PC-3 (cell line): Measurements from ENCODE around the gene CMTM1. TPM values are rescaled to one million over a fixed set of nuclear protein-coding genes. Genes with fewer than 3 reads are reported as not detected.

Experiments used
- ATAC-seq: fragments of 200-7000 bp; cut with Tn5 transposase; 2 replicates; pipeline ENCODE4 v1.9.1; 2020; ENCODE audit warnings: mild to moderate bottlenecking, moderate library complexity
- BruUV-seq: library from RNA; stranded (reverse); fragments of 400-500 nt; replicated peaks from 2 replicates; lab custom pipeline; 2021; lab: Mats Ljungman, UMichigan
- CTCF ChIA-PET: fragments of 300-600 bp; sonication (Branson Sonifier 250); formaldehyde crosslinking; loops from one replicate; lab custom pipeline; 2022; ENCODE audit warnings: antibody characterized with exemption; lab: Charles Lee
- POLR2A ChIA-PET: fragments of 300-600 bp; sonication (Branson Sonifier 250); formaldehyde crosslinking; loops from one replicate; lab custom pipeline; 2022; ENCODE audit warnings: antibody characterized with exemption; ENCODE audit not compliant: unreplicated experiment; lab: Charles Lee
- DNase-seq: peaks from one replicate; pipeline ENCODE4 v3.0.0-alpha.2; 2015
- H2AFZ ChIP-seq: fragments of 300-600 bp; sonication (generic); 2 replicates; pipeline ENCODE4 v1.6.0; 2016; ENCODE audit warnings: antibody characterized with exemption, low read length
- H3F3A ChIP-seq: fragments of 300-600 bp; sonication (generic); one replicate; pipeline ENCODE4 v1.6.0; 2017; ENCODE audit warnings: antibody characterized with exemption, low read length, control low read depth, mild to moderate bottlenecking; ENCODE audit not compliant: unreplicated experiment
- H3K27ac ChIP-seq: fragments of 300-600 bp; sonication (generic); 2 replicates; pipeline ENCODE4 v1.5.1; 2016; ENCODE audit warnings: mild to moderate bottlenecking, low read length
- H3K27me3 ChIP-seq: fragments of 300-600 bp; sonication (generic); 2 replicates; pipeline ENCODE4 v1.6.1; 2016; ENCODE audit warnings: low read length, mixed read lengths
- H3K36me3 ChIP-seq: fragments of 300-600 bp; sonication (generic); 2 replicates; pipeline ENCODE4 v1.6.1; 2016; ENCODE audit warnings: low read depth, mixed run types, low read length, mixed read lengths
- H3K4me1 ChIP-seq: fragments of 300-600 bp; sonication (generic); 2 replicates; pipeline ENCODE4 v1.5.1; 2016; ENCODE audit warnings: low read length; ENCODE audit not compliant: insufficient read depth
- H3K4me2 ChIP-seq: fragments of 300-600 bp; sonication (generic); 2 replicates; pipeline ENCODE4 v1.6.0; 2016; ENCODE audit warnings: low read length
- H3K4me3 ChIP-seq: fragments of 300-600 bp; sonication (generic); 2 replicates; pipeline ENCODE4 v1.5.1; 2016; ENCODE audit warnings: mild to moderate bottlenecking, low read length, mixed read lengths
- H3K79me2 ChIP-seq: fragments of 300-600 bp; sonication (generic); 2 replicates; pipeline ENCODE4 v1.6.1; 2017; ENCODE audit warnings: low read length, mixed read lengths
- H3K9ac ChIP-seq: fragments of 300-600 bp; sonication (generic); 2 replicates; pipeline ENCODE4 v1.6.0; 2016; ENCODE audit warnings: mild to moderate bottlenecking, low read length
- H3K9me2 ChIP-seq: fragments of 300-600 bp; sonication (generic); replicated peaks from 2 replicates; pipeline ENCODE4 v1.6.1; 2016; ENCODE audit warnings: mixed run types, low read length, mixed read lengths
- H3K9me3 ChIP-seq: fragments of 300-600 bp; sonication (generic); 2 replicates; pipeline ENCODE4 v1.6.1; 2016; ENCODE audit warnings: low read length, mixed read lengths
- H4K20me1 ChIP-seq: fragments of 300-600 bp; sonication (generic); 2 replicates; pipeline ENCODE4 v1.6.1; 2016; ENCODE audit warnings: low read length, mixed read lengths
- EZH2 ChIP-seq: fragments of 300-600 bp; sonication (generic); IDR thresholded peaks from one replicate; pipeline ENCODE4 v1.6.1; 2017; ENCODE audit warnings: antibody characterized with exemption, mild to moderate bottlenecking, low read length; ENCODE audit not compliant: unreplicated experiment
- EZH2phosphoT487 ChIP-seq: fragments of 300-600 bp; sonication (generic); IDR thresholded peaks from 2 replicates; pipeline ENCODE4 v1.6.1; 2018; ENCODE audit warnings: mild to moderate bottlenecking, antibody characterized with exemption, low read length, borderline replicate concordance
- intact Hi-C: fragments of 100-400 bp; cut with micrococcal nuclease; formaldehyde crosslinking; loops from 2 replicates; pipeline ENCODE4 v1.9.0; 2023
- total RNA-seq: library from RNA; depleted of rRNA; stranded (reverse); fragments of >200 nt; gene quantifications from 2 replicates; pipeline ENCODE4 v1.2.3, GENCODE V29; 2014
- TF ChIP-seq, protein P1 (sequence below): fragments of 300-600 bp; sonication (generic); conservative IDR thresholded peaks from 2 replicates; pipeline ENCODE4 v1.5.1; 2017; ENCODE audit warnings: antibody characterized with exemption, low read depth, mild to moderate bottlenecking, low read length

CMTM1 gene
- total RNA-seq, 1 experiment from 2014 or later = 1.4 TPM

DNA sequence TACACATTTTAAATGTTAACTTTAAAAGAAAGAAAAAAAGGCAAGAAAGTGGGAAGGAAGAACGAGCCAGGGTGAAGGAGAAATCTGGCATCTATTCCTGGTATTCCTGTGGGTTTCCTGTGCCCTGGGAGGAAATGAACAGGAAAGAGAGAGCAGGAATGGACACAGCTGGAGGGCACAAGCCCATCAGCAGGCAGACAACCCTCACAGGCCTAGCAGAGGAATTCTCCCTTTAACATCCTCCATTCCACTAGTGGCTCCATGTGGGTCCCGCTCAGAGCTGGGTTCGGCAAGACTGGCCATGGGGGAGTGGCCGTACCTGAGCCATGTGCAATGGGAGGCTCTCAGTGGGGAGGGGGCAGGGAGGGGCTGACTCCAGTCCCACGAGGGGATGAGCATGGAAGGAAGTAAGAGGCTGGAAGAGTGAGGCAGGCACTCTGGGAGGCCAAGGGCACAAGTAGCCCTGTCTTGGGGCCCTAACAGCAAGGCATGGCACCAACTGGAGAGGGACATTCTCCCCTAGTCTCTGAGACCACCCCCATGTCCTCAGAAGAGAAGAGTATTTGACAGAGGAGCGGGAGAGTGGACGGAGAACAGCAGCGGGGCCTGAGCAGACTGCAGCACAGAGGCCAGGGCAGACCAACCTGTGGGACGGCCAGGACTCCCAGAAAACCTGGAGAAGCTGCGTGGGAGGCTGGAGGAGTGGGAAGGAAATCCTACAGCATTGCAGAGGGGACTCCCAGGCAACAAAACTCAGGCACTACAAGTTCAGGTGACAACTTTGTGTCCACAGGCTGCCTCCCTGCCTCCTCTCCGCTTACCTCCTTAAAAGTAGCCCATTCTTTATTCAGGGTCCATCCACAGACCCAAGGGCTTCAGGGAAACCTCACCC, 46.5 kb upstream of the CMTM1 start:
- intact Hi-C loops = no loop called here
- Histone ChIP-seq H3K36me3 (no peaks in the 10 kb centered on the region), H3F3A (no peaks in the 10 kb centered on the region), H3K79me2 (no peaks in the 10 kb centered on the region), H3K4me2 (no peak overlapping the region), H3K27ac (no peak overlapping the region), H2AFZ (no peak overlapping the region), H3K9ac (no peak overlapping the region), H4K20me1 (no peaks in the 10 kb centered on the region), H3K9me3 (no peaks in the 10 kb centered on the region), H3K4me1 (peaks cover 34% of the 10 kb centered on the region), H3K4me3 (no peak overlapping the region), H3K9me2 (no peaks in the 10 kb centered on the region), H3K27me3 (no peaks in the 10 kb centered on the region)
- ChIA-PET POLR2A (no interaction called here), CTCF (no interaction called here)
- BruUV-seq = no TSS peak
- ATAC-seq = no peak
- no peak for DNase-seq
- no peak for TF ChIP-seq EZH2
- TF ChIP-seq EZH2phosphoT487 = no peak
- TF ChIP-seq, protein P1, sequence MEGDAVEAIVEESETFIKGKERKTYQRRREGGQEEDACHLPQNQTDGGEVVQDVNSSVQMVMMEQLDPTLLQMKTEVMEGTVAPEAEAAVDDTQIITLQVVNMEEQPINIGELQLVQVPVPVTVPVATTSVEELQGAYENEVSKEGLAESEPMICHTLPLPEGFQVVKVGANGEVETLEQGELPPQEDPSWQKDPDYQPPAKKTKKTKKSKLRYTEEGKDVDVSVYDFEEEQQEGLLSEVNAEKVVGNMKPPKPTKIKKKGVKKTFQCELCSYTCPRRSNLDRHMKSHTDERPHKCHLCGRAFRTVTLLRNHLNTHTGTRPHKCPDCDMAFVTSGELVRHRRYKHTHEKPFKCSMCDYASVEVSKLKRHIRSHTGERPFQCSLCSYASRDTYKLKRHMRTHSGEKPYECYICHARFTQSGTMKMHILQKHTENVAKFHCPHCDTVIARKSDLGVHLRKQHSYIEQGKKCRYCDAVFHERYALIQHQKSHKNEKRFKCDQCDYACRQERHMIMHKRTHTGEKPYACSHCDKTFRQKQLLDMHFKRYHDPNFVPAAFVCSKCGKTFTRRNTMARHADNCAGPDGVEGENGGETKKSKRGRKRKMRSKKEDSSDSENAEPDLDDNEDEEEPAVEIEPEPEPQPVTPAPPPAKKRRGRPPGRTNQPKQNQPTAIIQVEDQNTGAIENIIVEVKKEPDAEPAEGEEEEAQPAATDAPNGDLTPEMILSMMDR = no peak

DNA sequence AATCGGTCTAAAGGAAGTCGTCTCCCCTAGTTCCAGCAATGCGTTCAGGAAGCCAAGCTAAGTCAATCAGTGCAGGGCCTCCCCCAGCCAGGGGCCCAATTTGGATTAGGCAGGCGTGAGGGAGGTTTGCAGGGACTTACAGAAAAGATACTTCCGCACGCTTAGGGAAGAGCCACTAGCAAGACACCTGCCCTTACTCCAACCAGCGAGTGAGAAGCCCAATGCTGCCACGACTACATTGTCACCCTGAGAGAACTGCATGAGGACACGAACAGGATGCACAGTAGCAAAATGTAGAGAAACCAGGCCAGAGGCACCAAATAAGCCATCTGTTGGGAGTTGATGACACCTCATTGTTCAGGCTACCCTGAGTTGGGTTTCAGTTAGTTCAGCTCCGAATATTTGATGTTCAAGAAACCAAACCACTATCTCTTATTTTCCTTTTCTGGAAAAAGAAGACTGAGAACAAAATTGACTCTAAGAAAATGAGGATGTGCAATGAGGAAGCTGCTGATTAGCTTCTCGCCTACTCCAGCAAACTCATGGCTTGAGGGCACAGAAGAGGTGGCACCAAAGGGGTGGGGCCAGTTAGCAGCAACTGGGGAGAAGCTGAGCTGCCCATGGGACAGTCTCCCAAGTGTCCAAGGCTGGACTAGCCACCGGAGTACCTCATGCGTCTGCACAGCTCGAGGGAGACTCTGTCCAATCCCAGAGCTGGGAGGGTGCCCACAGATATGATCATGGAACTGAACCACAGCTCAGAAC, 45.7 kb upstream of the CMTM1 start:
- peaks cover 34% of the 10 kb centered on the region for H3K4me1 ChIP-seq

More for the DNA sequence above, 45.7 kb upstream of the CMTM1 start:
- Histone ChIP-seq H2AFZ (no peak overlapping the region), H3K4me3 (no peak overlapping the region), H4K20me1 (no peaks in the 10 kb centered on the region), H3K27me3 (no peaks in the 10 kb centered on the region), H3K4me2 (no peak overlapping the region), H3K27ac (no peak overlapping the region), H3K9ac (no peak overlapping the region), H3K36me3 (no peaks in the 10 kb centered on the region), H3K9me3 (no peaks in the 10 kb centered on the region), H3F3A (no peaks in the 10 kb centered on the region), H3K79me2 (no peaks in the 10 kb centered on the region), H3K9me2 (no peaks in the 10 kb centered on the region)
- intact Hi-C loops = no loop called here
- DNase-seq (no peak), ATAC-seq (no peak)
- no TSS peak for BruUV-seq
- TF ChIP-seq EZH2 (no peak), EZH2phosphoT487 (no peak)
- TF ChIP-seq, protein P1 = no peak
- POLR2A ChIA-PET = no interaction called here
- CTCF ChIA-PET = no interaction called here
